HG02870 (cell line): ENCODE data around the gene PRDM8.

Source experiments
- ATAC-seq: cut with Tn5 transposase; IDR thresholded peaks from one replicate; pipeline ENCODE4 v1.9.1; 2021; ENCODE audit warnings: mild to moderate bottlenecking, moderate library complexity; ENCODE audit not compliant: unreplicated experiment

Gene PRDM8

GRCh38 chr4:80183250-80184052, 13.9 kb upstream of the PRDM8 start:
- ATAC-seq, result peak; percentile 42

GRCh38 chr4:80184053-80184824, 13.1 kb upstream of the PRDM8 start:
- ATAC-seq, result peak; percentile 88

- no peak for ATAC-seq
Observed at GRCh38 chr4:80184825-80185756, 12.2 kb upstream of the PRDM8 start.

- no peak for ATAC-seq
Observed at GRCh38 chr4:80185787-80186548, 11.3 kb upstream of the PRDM8 start.

DNA sequence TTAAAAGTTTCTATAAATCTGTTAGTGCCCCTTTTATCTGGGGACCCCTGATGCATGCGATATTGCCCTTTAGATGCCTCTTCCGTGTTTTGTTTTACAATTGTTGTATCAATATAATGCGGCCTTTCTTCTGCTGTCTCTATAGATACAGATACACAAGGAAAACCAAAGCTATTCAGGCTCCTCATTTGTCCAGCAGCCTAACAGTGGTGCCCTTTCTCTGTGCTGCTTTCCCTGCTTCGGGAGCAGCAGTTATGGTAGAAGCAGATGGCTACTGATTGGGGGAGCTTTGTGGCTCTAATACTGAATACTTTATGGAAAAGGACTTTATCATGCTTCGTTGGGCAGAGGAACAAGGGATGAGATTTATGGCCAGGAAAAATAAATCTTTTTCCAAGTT, 10.6 kb upstream of the PRDM8 start:
- no peak for ATAC-seq

DNA sequence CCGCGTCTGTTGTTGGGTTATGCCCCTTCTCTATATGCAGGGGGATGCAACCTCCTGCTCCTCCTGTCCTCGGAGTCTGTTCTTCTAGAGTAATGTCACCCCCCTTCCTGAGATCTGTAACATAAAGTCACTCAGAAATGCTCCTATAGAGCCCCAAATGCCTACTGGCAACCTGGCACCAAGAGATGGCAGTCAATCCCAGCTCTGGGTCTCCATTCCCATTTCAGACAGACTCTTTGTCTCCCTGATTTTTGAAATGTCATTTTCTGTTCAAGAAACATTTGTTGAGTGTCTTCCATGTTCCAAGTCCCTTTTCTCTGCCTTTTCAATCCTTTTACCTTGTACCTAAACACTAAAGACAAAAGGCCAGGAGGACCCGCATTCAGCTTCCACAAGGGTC, 9.6 kb upstream of the PRDM8 start:
- ATAC-seq, result no peak

DNA sequence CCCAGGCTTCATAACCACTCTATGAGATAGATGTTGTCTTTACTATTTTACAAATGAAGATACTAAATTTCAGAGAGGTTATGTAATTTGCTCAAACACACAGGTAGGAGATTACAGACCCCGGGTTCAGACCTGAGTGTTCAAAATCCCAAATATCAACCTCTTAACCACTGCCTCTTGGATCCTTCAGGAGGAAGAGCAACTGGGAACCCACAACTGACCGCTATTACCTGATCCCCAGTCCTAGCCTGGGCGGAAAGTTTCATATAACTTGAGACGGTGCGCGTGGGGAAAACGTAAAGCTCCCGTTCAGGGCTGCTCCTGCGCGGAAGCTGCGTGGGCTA, 8.9 kb upstream of the PRDM8 start:
- ATAC-seq, result no peak

DNA sequence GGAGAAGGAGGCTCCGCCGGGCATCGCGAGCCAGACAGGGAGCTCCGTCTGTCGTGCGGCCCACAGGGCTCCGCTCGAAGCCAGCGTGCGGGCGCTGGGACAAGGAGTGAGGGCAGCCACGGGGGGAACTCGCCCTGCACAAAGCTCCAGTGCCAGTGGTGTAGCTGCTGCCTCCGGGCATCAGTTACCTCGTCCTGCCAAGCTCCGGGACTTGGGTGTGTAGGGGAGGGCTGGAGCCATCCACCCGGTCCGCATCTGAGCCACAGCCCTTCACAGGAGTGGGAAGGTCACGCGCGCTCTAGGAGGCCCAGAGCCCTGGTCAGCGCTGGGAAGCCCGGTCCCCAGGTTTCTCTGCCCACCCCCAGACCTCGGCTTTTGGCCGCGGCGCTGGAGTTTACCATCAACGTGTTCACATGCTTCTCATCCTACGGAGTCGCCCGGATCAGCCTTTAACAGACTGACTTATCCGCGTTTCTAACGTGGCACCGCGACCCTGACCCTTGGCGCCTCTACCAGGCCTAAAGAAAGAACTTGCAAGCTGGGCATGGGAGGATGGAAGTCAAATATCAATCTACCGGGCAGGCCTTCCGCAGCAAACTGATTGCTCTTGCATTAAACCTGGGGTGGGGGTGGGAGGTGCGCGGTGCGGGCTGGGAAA, 8.4 kb upstream of the PRDM8 start:
- ATAC-seq, result no peak

DNA sequence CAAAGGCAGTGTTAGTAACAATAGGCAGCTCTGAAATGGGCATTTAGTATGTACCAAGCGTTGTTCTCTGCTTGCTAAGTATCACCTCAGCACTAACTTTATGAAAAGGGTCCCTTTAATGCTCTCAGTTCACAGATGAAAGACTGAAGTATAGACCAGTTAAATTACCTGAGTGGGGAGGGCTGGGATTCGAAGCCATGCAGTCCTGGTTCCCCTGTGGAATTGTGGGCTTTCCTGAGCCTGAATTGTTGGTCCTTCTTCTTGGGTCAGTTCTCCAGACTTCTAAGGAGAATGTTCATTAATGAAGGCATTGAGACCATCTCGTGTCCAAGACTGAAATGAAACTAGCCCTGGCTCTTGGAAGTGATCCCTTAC, 7.7 kb upstream of the PRDM8 start:
- no peak for ATAC-seq

GRCh38 chr4:80189956-80190677, 7.2 kb upstream of the PRDM8 start:
- no peak for ATAC-seq

DNA sequence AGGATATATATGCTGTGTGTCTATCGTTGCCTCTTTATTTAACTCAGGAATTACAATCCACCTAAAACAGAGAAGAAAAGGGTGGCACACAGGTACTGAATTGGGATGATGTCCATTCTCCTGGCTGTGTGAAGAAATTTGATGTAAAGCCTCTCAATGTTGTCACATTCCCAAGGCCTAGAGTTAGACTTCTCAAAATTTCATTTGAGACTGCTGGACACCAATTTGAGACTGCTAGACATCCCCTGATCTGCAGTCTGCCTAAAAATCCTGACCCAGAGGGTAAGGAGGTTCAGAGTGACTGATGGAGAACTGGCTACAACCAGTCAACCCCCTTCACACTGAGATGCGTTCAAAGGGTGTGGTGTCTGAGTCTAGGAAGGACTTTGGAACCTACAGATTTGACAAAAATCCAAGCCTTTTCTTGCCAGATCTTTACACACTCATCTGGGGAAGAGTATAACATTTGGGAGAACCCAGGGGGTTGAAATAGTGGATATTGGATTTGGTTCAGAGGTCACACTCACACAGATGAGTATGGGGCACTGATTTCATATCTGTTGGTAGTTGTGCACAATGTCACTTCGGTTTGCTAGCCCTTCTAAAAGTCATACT, 4.9 kb upstream of the PRDM8 start:
- ATAC-seq, result no peak

- ATAC-seq, result no peak
Observed at GRCh38 chr4:80192937-80193336, 4.4 kb upstream of the PRDM8 start.

GRCh38 chr4:80195441-80196140, 1.7 kb upstream of the PRDM8 start:
- no peak for ATAC-seq

DNA sequence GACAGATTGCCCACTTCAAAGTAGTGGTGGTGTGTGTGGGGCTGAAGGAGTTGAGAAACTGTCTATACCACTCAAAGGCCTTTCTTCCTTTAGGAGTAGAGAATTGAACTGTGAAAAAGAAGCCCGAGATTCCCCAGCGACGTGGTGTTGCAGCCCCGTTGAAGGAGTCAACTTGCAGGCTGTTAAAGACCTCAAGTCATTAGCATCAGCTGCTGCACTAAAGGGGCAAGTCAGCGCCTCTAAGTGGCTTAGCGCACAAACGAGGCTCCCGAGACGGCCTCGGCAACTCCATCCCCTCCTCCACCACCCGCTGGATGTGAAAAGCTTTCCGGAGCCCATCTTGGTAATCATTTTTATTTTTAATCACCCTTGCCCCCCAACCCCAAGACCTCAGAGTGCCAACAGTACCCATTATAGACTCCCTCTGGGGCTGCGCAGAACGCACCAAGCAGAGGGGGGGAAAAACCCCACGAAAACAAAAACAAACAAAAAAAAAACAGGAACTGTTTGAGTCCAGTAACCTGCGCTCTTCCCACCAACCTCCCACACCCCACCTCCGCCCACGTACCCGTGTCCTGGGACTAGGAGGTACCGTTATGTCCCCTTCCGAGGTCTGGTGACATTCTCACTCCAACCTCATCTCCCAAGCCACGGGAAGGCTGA, 913 bp upstream of the PRDM8 start:
- no peak for ATAC-seq

GRCh38 chr4:80197601-80198440, 518 bp downstream of the PRDM8 start:
- no peak for ATAC-seq

DNA sequence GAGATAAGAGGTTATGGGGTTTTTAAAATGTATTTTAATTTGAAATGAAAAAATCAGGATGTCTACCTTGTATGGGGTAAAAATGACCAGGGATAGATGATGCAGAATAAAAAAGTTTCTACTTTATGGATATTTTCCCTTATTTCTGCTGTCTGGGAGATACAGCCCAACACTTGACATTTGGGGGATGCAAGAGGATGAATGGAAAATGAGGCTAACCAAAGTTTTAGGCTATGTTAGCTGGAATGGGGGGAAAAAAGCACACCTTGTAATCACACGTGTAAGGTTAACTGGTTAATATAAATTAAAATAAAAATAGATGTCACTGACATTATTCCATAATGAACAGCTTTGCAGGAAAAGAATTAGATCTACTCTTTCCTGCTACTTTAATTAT, 1.1 kb downstream of the PRDM8 start:
- ATAC-seq, result no peak

- ATAC-seq, result no peak
Observed at GRCh38 chr4:80199004-80199560, 1.8 kb downstream of the PRDM8 start.
